DMS 273 (cell line): Measurements from ENCODE around the gene CLDN14.
"Not testable (repeated sequence)": the region's sequence is repeated elsewhere in the genome, so short reads cannot be mapped to it uniquely, and the experiment has no call there.

Experiments used
- DNase-seq: peaks from one replicate; lab custom pipeline; 2025; ENCODE audit not compliant: unreplicated experiment; lab: John Stamatoyannopoulos, UW

Gene CLDN14

GRCh38 chr21:36502365-36502764 lies 22.4 kb upstream of the CLDN14 start:
- no peak for DNase-seq

GRCh38 chr21:36501589-36501892 lies 21.6 kb upstream of the CLDN14 start:
- DNase-seq = no peak

GRCh38 chr21:36499578-36500471 lies 19.9 kb upstream of the CLDN14 start:
- DNase-seq = no peak

- DNase-seq = no peak
Measured at GRCh38 chr21:36494557-36494956, 14.6 kb upstream of the CLDN14 start.

- DNase-seq = no peak
Measured at GRCh38 chr21:36491209-36491910, 11.4 kb upstream of the CLDN14 start.

GRCh38 chr21:36489776-36490165 lies 9.8 kb upstream of the CLDN14 start:
- no peak for DNase-seq

GRCh38 chr21:36489103-36489775 lies 9.3 kb upstream of the CLDN14 start:
- DNase-seq = no peak

GRCh38 chr21:36487641-36488307 lies 7.9 kb upstream of the CLDN14 start:
- DNase-seq = no peak

GRCh38 chr21:36486246-36486645 lies 6.3 kb upstream of the CLDN14 start:
- no peak for DNase-seq

GRCh38 chr21:36485476-36485875 lies 5.6 kb upstream of the CLDN14 start:
- DNase-seq = no peak

GRCh38 chr21:36483095-36483494 lies 3.2 kb upstream of the CLDN14 start:
- DNase-seq = no peak

GRCh38 chr21:36482673-36483072 lies 2.8 kb upstream of the CLDN14 start:
- DNase-seq = no peak

GRCh38 chr21:36482181-36482580 lies 2.3 kb upstream of the CLDN14 start:
- no peak for DNase-seq

- DNase-seq = no peak
Measured at GRCh38 chr21:36481639-36482038, 1.7 kb upstream of the CLDN14 start.

- DNase-seq = no peak
Measured at GRCh38 chr21:36480618-36481017, 696 bp upstream of the CLDN14 start.

GRCh38 chr21:36478941-36479340 lies 981 bp downstream of the CLDN14 start:
- peak; percentile 23 for DNase-seq

- DNase-seq = no peak
Measured at GRCh38 chr21:36478207-36478701, 1.7 kb downstream of the CLDN14 start.

- no peak for DNase-seq
Measured at GRCh38 chr21:36477559-36477958, 2.4 kb downstream of the CLDN14 start.

- no peak for DNase-seq
Measured at GRCh38 chr21:36477001-36477400, 2.9 kb downstream of the CLDN14 start.

GRCh38 chr21:36476541-36476940 lies 3.4 kb downstream of the CLDN14 start:
- DNase-seq = not testable (repeated sequence)

- DNase-seq = no peak
Measured at GRCh38 chr21:36474591-36474990, 5.3 kb downstream of the CLDN14 start.
